HG02852 (cell line): ENCODE measurements around the gene USP12.
"Not testable (repeated sequence)": the region's sequence is repeated elsewhere in the genome, so short reads cannot be mapped to it uniquely, and the experiment has no call there.

Experiments
- ATAC-seq: cut with Tn5 transposase; IDR thresholded peaks from one replicate; pipeline ENCODE4 v1.9.1; 2021; ENCODE audit warnings: mild to moderate bottlenecking, moderate library complexity; ENCODE audit not compliant: unreplicated experiment

Gene USP12

GRCh38 chr13:27080018-27080948 is 91.3 kb downstream of the USP12 start:
- no peak for ATAC-seq

- no peak for ATAC-seq
Measured at GRCh38 chr13:27079421-27079958, 92.1 kb downstream of the USP12 start.

GRCh38 chr13:27077451-27077850 is 94.2 kb downstream of the USP12 start:
- no peak for ATAC-seq

GRCh38 chr13:27076421-27076820 is 95.2 kb downstream of the USP12 start:
- no peak for ATAC-seq

GRCh38 chr13:27073186-27073585 is 98.4 kb downstream of the USP12 start:
- no peak for ATAC-seq

GRCh38 chr13:27066123-27066522 is 105.5 kb downstream of the USP12 start:
- not testable (repeated sequence) for ATAC-seq

GRCh38 chr13:27065582-27065981 is 106.0 kb downstream of the USP12 start:
- ATAC-seq: no peak

GRCh38 chr13:27064252-27064995 is 107.2 kb downstream of the USP12 start:
- ATAC-seq: no peak

GRCh38 chr13:27057817-27058216 is 113.8 kb downstream of the USP12 start:
- ATAC-seq: no peak

GRCh38 chr13:27055526-27055925 is 116.1 kb downstream of the USP12 start:
- no peak for ATAC-seq

- no peak for ATAC-seq
Measured at GRCh38 chr13:27054760-27055159, 116.9 kb downstream of the USP12 start.

- ATAC-seq: no peak
Measured at GRCh38 chr13:27053902-27054595, 117.6 kb downstream of the USP12 start.

GRCh38 chr13:27053210-27053884 is 118.3 kb downstream of the USP12 start:
- ATAC-seq: no peak

GRCh38 chr13:27052551-27053208 is 118.9 kb downstream of the USP12 start:
- no peak for ATAC-seq

- no peak for ATAC-seq
Measured at GRCh38 chr13:27047081-27047480, 124.5 kb downstream of the USP12 start.

GRCh38 chr13:27044837-27045570 is 126.6 kb downstream of the USP12 start:
- peak; percentile 62 for ATAC-seq

GRCh38 chr13:27043013-27043412 is 128.6 kb downstream of the USP12 start:
- no peak for ATAC-seq

GRCh38 chr13:27041341-27041740 is 130.3 kb downstream of the USP12 start:
- ATAC-seq: no peak

- ATAC-seq: no peak
Measured at GRCh38 chr13:27040826-27041108, 130.8 kb downstream of the USP12 start.
